Coronary artery (tissue), 2 donors: ENCODE measurements around the gene FAM120C.
A peak's percentile ranks its signal among the peaks of the same experiment; 100 is the strongest.

ENCODE experiments used
- DNase-seq: peaks from one replicate; pipeline ENCODE4 v3.0.0-alpha.2; 2017; ENCODE audit warnings: low spot score
- H3K27ac ChIP-seq, 2 donors: fragments of 200-600 bp; sonication (generic); one replicate each; pipeline ENCODE4 v1.5.1; 2016 to 2019
- H3K4me3 ChIP-seq: fragments of 200-600 bp; sonication (generic); 2 replicates; pipeline ENCODE4 v1.5.1; 2016; ENCODE audit warnings: mild to moderate bottlenecking, moderate library complexity
- CTCF ChIP-seq: fragments of 200-600 bp; sonication (generic); IDR thresholded peaks from one replicate; pipeline ENCODE4 v1.5.1; 2019; ENCODE audit warnings: antibody characterized with exemption

FAM120C gene

GRCh38 chrX:54182864-54183613 is at the start of gene FAM120C:
Gene FAM120C, minus strand, starts transcription at chrX:54183254. Its CDS starts 56 bp downstream, at chrX:54183198.
- H3K27ac ChIP-seq, result peak within 1 kb of the TSS; percentile 72 to 96
- TF ChIP-seq CTCF, result no peak
- DNase-seq, result peak; percentile 85
- H3K4me3 ChIP-seq, result peak within 1 kb of the TSS; percentile 93

GRCh38 chrX:54230435-54231148 is 47.5 kb upstream of the FAM120C start:
- TF ChIP-seq CTCF, result no peak
- DNase-seq, result no peak
- Histone ChIP-seq H3K27ac (no peak overlapping the region), H3K4me3 (no peak overlapping the region)

- Histone ChIP-seq H3K27ac (no peak overlapping the region), H3K4me3 (no peak overlapping the region)
- no peak for DNase-seq
- no peak for TF ChIP-seq CTCF
Measured at GRCh38 chrX:54223581-54223980, 40.5 kb upstream of the FAM120C start.

GRCh38 chrX:54213603-54214002 is 30.5 kb upstream of the FAM120C start:
- Histone ChIP-seq H3K27ac (no peak overlapping the region), H3K4me3 (no peak overlapping the region)
- no peak for DNase-seq
- no peak for TF ChIP-seq CTCF

GRCh38 chrX:54208531-54208930 is 25.5 kb upstream of the FAM120C start:
- TF ChIP-seq CTCF, result no peak
- Histone ChIP-seq H3K27ac (no peak overlapping the region), H3K4me3 (no peak overlapping the region)
- DNase-seq, result no peak

GRCh38 chrX:54198262-54198661 is 15.2 kb upstream of the FAM120C start:
- DNase-seq, result no peak
- Histone ChIP-seq H3K4me3 (no peak overlapping the region), H3K27ac (no peak overlapping the region)
- TF ChIP-seq CTCF, result no peak
